H9 (cell line): ENCODE results near the gene CES2. TPM values are rescaled to one million over a fixed set of nuclear protein-coding genes. Genes with fewer than 3 reads are reported as not detected.

Experiments used
- DNase-seq: peaks from one replicate; pipeline ENCODE4 v3.0.0-alpha.2; 2017
- H2AFZ ChIP-seq: one replicate; pipeline ENCODE4 v1.6.1; 2013; ENCODE audit warnings: mild to moderate bottlenecking, low read length, control low read depth, moderate library complexity
- H2AK5ac ChIP-seq: 2 replicates; pipeline ENCODE4 v1.6.1; 2013; ENCODE audit warnings: low read length, control low read depth, mixed read lengths; ENCODE audit not compliant: insufficient read length
- H2BK120ac ChIP-seq: one replicate; pipeline ENCODE4 v1.6.1; 2013; ENCODE audit warnings: low read depth, mild to moderate bottlenecking, low read length, control low read depth, inconsistent platforms; ENCODE audit not compliant: poor library complexity, severe bottlenecking
- H2BK12ac ChIP-seq: 2 replicates; pipeline ENCODE4 v1.6.1; 2013; ENCODE audit warnings: low read length, control low read depth, mixed read lengths, low read depth; ENCODE audit not compliant: insufficient read length
- H2BK15ac ChIP-seq: 2 replicates; pipeline ENCODE4 v1.6.1; 2013; ENCODE audit warnings: low read depth, low read length, control low read depth
- H2BK20ac ChIP-seq: one replicate; pipeline ENCODE4 v1.6.1; 2013; ENCODE audit warnings: low read depth, mild to moderate bottlenecking, low read length, control low read depth, inconsistent platforms; ENCODE audit not compliant: poor library complexity, severe bottlenecking
- H2BK5ac ChIP-seq: 2 replicates; pipeline ENCODE4 v1.6.1; 2013; ENCODE audit warnings: low read length, control low read depth, mixed read lengths; ENCODE audit not compliant: insufficient read length
- H3K14ac ChIP-seq: 2 replicates; pipeline ENCODE4 v1.6.1; 2013; ENCODE audit warnings: low read length, control low read depth; ENCODE audit not compliant: insufficient read depth
- H3K18ac ChIP-seq: 2 replicates; pipeline ENCODE4 v1.6.1; 2013; ENCODE audit warnings: low read depth, mild to moderate bottlenecking, mixed read lengths, low read length, control low read depth; ENCODE audit not compliant: insufficient read length
- H3K23ac ChIP-seq: 2 replicates; pipeline ENCODE4 v1.6.1; 2013; ENCODE audit warnings: low read length, control low read depth, mixed read lengths, low read depth; ENCODE audit not compliant: insufficient read length
- H3K23me2 ChIP-seq: 2 replicates; pipeline ENCODE4 v1.6.1; 2013; ENCODE audit warnings: low read depth, mild to moderate bottlenecking, mixed read lengths, low read length, control low read depth; ENCODE audit not compliant: insufficient read length, poor library complexity, severe bottlenecking
- H3K27ac ChIP-seq: 2 replicates; pipeline ENCODE4 v1.5.1; 2013; ENCODE audit warnings: low read length, control low read depth, mixed read lengths, low read depth; ENCODE audit not compliant: insufficient read length
- H3K27me3 ChIP-seq: 2 replicates; pipeline ENCODE4 v1.6.1; 2013; ENCODE audit warnings: low read length, control low read depth, inconsistent platforms; ENCODE audit not compliant: insufficient read depth
- H3K4ac ChIP-seq: 2 replicates; pipeline ENCODE4 v1.6.1; 2013; ENCODE audit warnings: low read depth, mild to moderate bottlenecking, control low read depth, inconsistent platforms, low read length, moderate library complexity
- H3K4me1 ChIP-seq: 2 replicates; pipeline ENCODE4 v1.6.1; 2013; ENCODE audit warnings: low read length, control low read depth, inconsistent platforms; ENCODE audit not compliant: insufficient read depth
- H3K4me2 ChIP-seq: 2 replicates; pipeline ENCODE4 v1.6.1; 2013; ENCODE audit warnings: low read length, control low read depth, mixed read lengths; ENCODE audit not compliant: insufficient read length, insufficient read depth
- H3K56ac ChIP-seq: 2 replicates; pipeline ENCODE4 v1.6.1; 2013; ENCODE audit warnings: low read depth, mild to moderate bottlenecking, mixed read lengths, low read length, control low read depth; ENCODE audit not compliant: insufficient read length
- H3K79me1 ChIP-seq: 2 replicates; pipeline ENCODE4 v1.6.1; 2013; ENCODE audit warnings: low read depth, mild to moderate bottlenecking, moderate library complexity, low read length, control low read depth, inconsistent platforms; ENCODE audit not compliant: insufficient read depth, poor library complexity, severe bottlenecking
- H3K79me2 ChIP-seq: 2 replicates; pipeline ENCODE4 v1.6.1; 2013; ENCODE audit warnings: low read length, control low read depth, inconsistent platforms; ENCODE audit not compliant: insufficient read depth
- H3K9ac ChIP-seq: 2 replicates; pipeline ENCODE4 v1.6.1; 2013; ENCODE audit warnings: low read length, control low read depth, mixed read lengths; ENCODE audit not compliant: insufficient read length; ENCODE audit errors: extremely low read depth
- H3K9me3 ChIP-seq: one replicate; pipeline ENCODE4 v1.6.1; 2013; ENCODE audit warnings: low read depth, low read length, inconsistent platforms; ENCODE audit not compliant: control insufficient read depth
- H3T11ph ChIP-seq: one replicate; pipeline ENCODE4 v1.6.1; 2013; ENCODE audit warnings: mild to moderate bottlenecking, low read length, control low read depth, inconsistent platforms
- H4K20me1 ChIP-seq: one replicate; pipeline ENCODE4 v1.6.1; 2013; ENCODE audit not compliant: control insufficient read depth, insufficient read length, insufficient read depth
- H4K5ac ChIP-seq: 2 replicates; pipeline ENCODE4 v1.6.1; 2013; ENCODE audit warnings: low read depth, mild to moderate bottlenecking, mixed read lengths, low read length, control low read depth; ENCODE audit not compliant: insufficient read length
- H4K8ac ChIP-seq: replicated peaks from 2 replicates; pipeline ENCODE4 v1.6.1; 2013; ENCODE audit warnings: low read length, control low read depth, mixed read lengths, low read depth; ENCODE audit not compliant: insufficient read length
- H4K91ac ChIP-seq: 2 replicates; pipeline ENCODE4 v1.6.1; 2013; ENCODE audit warnings: low read depth, mild to moderate bottlenecking, moderate library complexity, mixed read lengths, low read length, control low read depth; ENCODE audit not compliant: insufficient read length
- H3K27ac Mint-ChIP-seq, 3 experiments: 2 replicates in 2 of 3; 3 replicates in 1 of 3; pipeline ENCODE4 v1.8.0; 2020 to 2021; ENCODE audit warnings: mixed read lengths in 3 of 3, mild to moderate bottlenecking in 1 of 3, moderate library complexity in 1 of 3
- H3K27me3 Mint-ChIP-seq: 2 replicates; pipeline ENCODE4 v1.8.0; 2021; ENCODE audit warnings: low read depth, mild to moderate bottlenecking, moderate library complexity, mixed read lengths
- H3K36me3 Mint-ChIP-seq, 3 experiments: 2 replicates in 2 of 3; 3 replicates in 1 of 3; pipeline ENCODE4 v1.8.0; 2020 to 2021; ENCODE audit warnings: low read depth in 3 of 3, mixed read lengths in 3 of 3; ENCODE audit not compliant: insufficient read depth in 1 of 3
- H3K4me1 Mint-ChIP-seq, 2 experiments: 2 replicates each; pipeline ENCODE4 v1.8.0; 2020; ENCODE audit warnings: mixed read lengths in 2 of 2
- H3K4me3 Mint-ChIP-seq, 2 experiments: 2 replicates in 1 of 2; 3 replicates in 1 of 2; pipeline ENCODE4 v1.8.0; 2020 to 2021; ENCODE audit warnings: mild to moderate bottlenecking in 2 of 2, mixed read lengths in 2 of 2, moderate library complexity in 1 of 2
- H3K9me3 Mint-ChIP-seq, 2 experiments: 2 replicates in 1 of 2; 3 replicates in 1 of 2; pipeline ENCODE4 v1.8.0; 2020; ENCODE audit warnings: mild to moderate bottlenecking in 2 of 2, mixed read lengths in 2 of 2, moderate library complexity in 1 of 2
- WGBS: extraction: QIAGEN DNeasy Blood & Tissue Kit; methylation state at CpG from one replicate; pipeline ENCODE4 v1.1.7; 2013; ENCODE audit warnings: missing lambda C conversion rate, low lambda C conversion rate, mixed read lengths; ENCODE audit not compliant: insufficient read length; ENCODE audit errors: extremely low coverage; 5-methylcytosine and 5-hydroxymethylcytosine counted together
- total RNA-seq: library from RNA; stranded (reverse); gene quantifications from 2 replicates; pipeline ENCODE4 v1.2.1, GENCODE V29; 2021
- TF ChIP-seq, protein P1 (sequence below): fragments of 200-600 bp; sonication (generic); conservative IDR thresholded peaks from 3 replicates; pipeline ENCODE4 v1.8.0; 2021; ENCODE audit warnings: antibody characterized with exemption, mild to moderate bottlenecking

CES2 gene
- total RNA-seq, 1 experiment from 2014 or later, result 28.2 TPM

GRCh38 chr16:66888647-66889615, 46.4 kb upstream of the CES2 start:
- H4K5ac ChIP-seq, result no peak overlapping the region
- no peak overlapping the region for H3K9ac ChIP-seq
- no peak overlapping the region for H2BK120ac ChIP-seq
- H3K4me1 ChIP-seq, result no peaks in the 10 kb centered on the region
- no peaks in the 10 kb centered on the region for H3K23me2 ChIP-seq
- H4K20me1 ChIP-seq, result no peaks in the 10 kb centered on the region
- no peak overlapping the region for H2BK12ac ChIP-seq
- WGBS, result no CpG with 5 or more reads among the region's 6 CpGs
- peaks cover 15 to 51% (median 38%) of the 10 kb centered on the region in 3 experiments; a peak in 6 of 7 replicates for H3K36me3 Mint-ChIP-seq
- H3K18ac ChIP-seq, result no peak overlapping the region
- TF ChIP-seq, protein P1, sequence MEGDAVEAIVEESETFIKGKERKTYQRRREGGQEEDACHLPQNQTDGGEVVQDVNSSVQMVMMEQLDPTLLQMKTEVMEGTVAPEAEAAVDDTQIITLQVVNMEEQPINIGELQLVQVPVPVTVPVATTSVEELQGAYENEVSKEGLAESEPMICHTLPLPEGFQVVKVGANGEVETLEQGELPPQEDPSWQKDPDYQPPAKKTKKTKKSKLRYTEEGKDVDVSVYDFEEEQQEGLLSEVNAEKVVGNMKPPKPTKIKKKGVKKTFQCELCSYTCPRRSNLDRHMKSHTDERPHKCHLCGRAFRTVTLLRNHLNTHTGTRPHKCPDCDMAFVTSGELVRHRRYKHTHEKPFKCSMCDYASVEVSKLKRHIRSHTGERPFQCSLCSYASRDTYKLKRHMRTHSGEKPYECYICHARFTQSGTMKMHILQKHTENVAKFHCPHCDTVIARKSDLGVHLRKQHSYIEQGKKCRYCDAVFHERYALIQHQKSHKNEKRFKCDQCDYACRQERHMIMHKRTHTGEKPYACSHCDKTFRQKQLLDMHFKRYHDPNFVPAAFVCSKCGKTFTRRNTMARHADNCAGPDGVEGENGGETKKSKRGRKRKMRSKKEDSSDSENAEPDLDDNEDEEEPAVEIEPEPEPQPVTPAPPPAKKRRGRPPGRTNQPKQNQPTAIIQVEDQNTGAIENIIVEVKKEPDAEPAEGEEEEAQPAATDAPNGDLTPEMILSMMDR, result no peak
- H3K56ac ChIP-seq, result no peak overlapping the region
- peak overlapping the region in 1 of 3 experiments; percentile 69; a peak in 1 of 7 replicates for H3K27ac Mint-ChIP-seq
- H3K23ac ChIP-seq, result no peak overlapping the region
- no peak overlapping the region for H2BK5ac ChIP-seq
- H3K14ac ChIP-seq, result no peak overlapping the region
- no peaks in the 10 kb centered on the region for H3K27me3 Mint-ChIP-seq
- no peak overlapping the region for H3K27ac ChIP-seq
- 0 out of 4 replicates have a peak, but pooled peaks cover under 1 to 3% of the 10 kb centered on the region in 2 experiments for H3K4me1 Mint-ChIP-seq
- no peak overlapping the region for H2AFZ ChIP-seq
- H2BK15ac ChIP-seq, result no peak overlapping the region
- no peaks in the 10 kb centered on the region for H3K79me1 ChIP-seq
- H2AK5ac ChIP-seq, result no peak overlapping the region
- H3K79me2 ChIP-seq, result no peaks in the 10 kb centered on the region
- no peaks in the 10 kb centered on the region for H3K9me3 Mint-ChIP-seq
- no peak overlapping the region for H4K8ac ChIP-seq
- H3T11ph ChIP-seq, result no peak overlapping the region
- no peaks in the 10 kb centered on the region for H3K9me3 ChIP-seq
- DNase-seq, result no peak
- H3K4me2 ChIP-seq, result no peak overlapping the region
- H2BK20ac ChIP-seq, result no peak overlapping the region
- no peak overlapping the region for H3K4me3 Mint-ChIP-seq
- no peaks in the 10 kb centered on the region for H3K27me3 ChIP-seq
- no peak overlapping the region for H4K91ac ChIP-seq
- no peak overlapping the region for H3K4ac ChIP-seq
